Endodermal cell (in vitro differentiated cells): ENCODE results near the gene CWC22. TPM values are rescaled to one million over a fixed set of nuclear protein-coding genes. Genes with fewer than 3 reads are reported as not detected.

Experiments
- DNase-seq: peaks from one replicate; pipeline ENCODE4 v3.0.0-alpha.2; 2017
- H3K27ac ChIP-seq: 2 replicates; pipeline ENCODE4 v1.5.1; 2013; ENCODE audit warnings: mild to moderate bottlenecking, low read depth, low read length, moderate library complexity
- H3K27me3 ChIP-seq: 2 replicates; pipeline ENCODE4 v1.6.1; 2013; ENCODE audit warnings: mild to moderate bottlenecking, low read length, moderate library complexity; ENCODE audit not compliant: insufficient read depth, control insufficient read depth, poor library complexity, severe bottlenecking
- H3K36me3 ChIP-seq: 2 replicates; pipeline ENCODE4 v1.7.0; 2013; ENCODE audit warnings: mild to moderate bottlenecking, low read length, moderate library complexity; ENCODE audit not compliant: control insufficient read depth, insufficient read depth
- H3K4me1 ChIP-seq: one replicate; pipeline ENCODE4 v1.7.0; 2013; ENCODE audit warnings: low read length; ENCODE audit not compliant: control insufficient read depth, insufficient read depth
- H3K4me3 ChIP-seq: 2 replicates; pipeline ENCODE4 v1.5.1; 2013; ENCODE audit warnings: mild to moderate bottlenecking, low read length, moderate library complexity
- H3K9ac ChIP-seq: 2 replicates; pipeline ENCODE4 v1.6.1; 2013; ENCODE audit warnings: mild to moderate bottlenecking, low read length, moderate library complexity; ENCODE audit not compliant: poor library complexity, severe bottlenecking; ENCODE audit errors: extremely low read depth
- H3K9me3 ChIP-seq: 2 replicates; pipeline ENCODE4 v1.6.1; 2013; ENCODE audit warnings: mild to moderate bottlenecking, low read length, moderate library complexity; ENCODE audit not compliant: control insufficient read depth
- H3K27ac Mint-ChIP-seq: 2 replicates; pipeline ENCODE4 v1.8.0; 2020; ENCODE audit warnings: mixed read lengths
- H3K27me3 Mint-ChIP-seq: 2 replicates; pipeline ENCODE4 v1.8.0; 2021; ENCODE audit warnings: mild to moderate bottlenecking, mixed read lengths; ENCODE audit not compliant: insufficient read depth
- H3K36me3 Mint-ChIP-seq: 2 replicates; pipeline ENCODE4 v1.8.0; 2020; ENCODE audit warnings: low read depth, mixed read lengths
- H3K4me1 Mint-ChIP-seq: 2 replicates; pipeline ENCODE4 v1.8.0; 2020; ENCODE audit warnings: mixed read lengths
- H3K4me3 Mint-ChIP-seq: 2 replicates; pipeline ENCODE4 v1.8.0; 2020; ENCODE audit warnings: mild to moderate bottlenecking, moderate library complexity, mixed read lengths
- H3K9me3 Mint-ChIP-seq: 2 replicates; pipeline ENCODE4 v1.8.0; 2020; ENCODE audit warnings: mild to moderate bottlenecking, mixed read lengths
- WGBS, 2 experiments: methylation state at CpG; one replicate each; pipeline versions ENCODE4 v1.1.5 to v1.1.7; 2013; ENCODE audit warnings: missing lambda C conversion rate in 2 of 2, mixed read lengths in 1 of 2; ENCODE audit not compliant: insufficient coverage in 1 of 2, insufficient read length in 1 of 2; 5-methylcytosine and 5-hydroxymethylcytosine counted together
- total RNA-seq, 2 donors: library from RNA; stranded (reverse); fragmentation: NEBNext Ultra II Directional in 1 of 2; extraction: Animal tissue kit (Norgen Biotek cat#: 25700) in 1 of 2; gene quantifications; 2 replicates in 1 of 2; 3 replicates in 1 of 2; pipeline ENCODE4 v1.2.1, GENCODE V29; 2021
- TF ChIP-seq, protein P1 (sequence below): fragments of 200-600 bp; sonication (generic); conservative IDR thresholded peaks from 2 replicates; pipeline ENCODE4 v1.5.0; 2021; ENCODE audit warnings: antibody characterized with exemption, mild to moderate bottlenecking

Gene CWC22
- total RNA-seq, 2 donors from 2014 or later, result 33.4 to 43.5 TPM

DNA sequence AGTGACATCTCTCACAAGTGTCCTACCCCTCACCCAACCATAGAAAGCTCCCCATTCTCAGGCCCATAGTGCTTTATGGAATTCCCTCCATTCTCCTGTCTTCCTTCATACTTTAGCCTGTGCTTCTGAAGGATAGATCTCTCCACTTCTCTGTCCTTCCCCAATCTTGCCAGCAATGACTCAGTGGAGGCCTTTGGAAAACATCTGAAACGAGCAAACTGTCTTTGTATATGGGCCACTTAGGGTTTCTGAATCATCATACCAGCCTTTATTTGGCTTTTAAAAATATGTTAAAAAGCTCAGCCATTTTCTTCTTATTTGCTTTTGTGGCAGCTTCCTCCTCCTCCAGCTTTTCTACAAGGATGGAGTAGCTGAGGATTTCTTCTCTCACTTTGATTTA, 80.1 kb downstream of the CWC22 start:
- H3K36me3 Mint-ChIP-seq, result peaks cover 11% of the 10 kb centered on the region

DNA sequence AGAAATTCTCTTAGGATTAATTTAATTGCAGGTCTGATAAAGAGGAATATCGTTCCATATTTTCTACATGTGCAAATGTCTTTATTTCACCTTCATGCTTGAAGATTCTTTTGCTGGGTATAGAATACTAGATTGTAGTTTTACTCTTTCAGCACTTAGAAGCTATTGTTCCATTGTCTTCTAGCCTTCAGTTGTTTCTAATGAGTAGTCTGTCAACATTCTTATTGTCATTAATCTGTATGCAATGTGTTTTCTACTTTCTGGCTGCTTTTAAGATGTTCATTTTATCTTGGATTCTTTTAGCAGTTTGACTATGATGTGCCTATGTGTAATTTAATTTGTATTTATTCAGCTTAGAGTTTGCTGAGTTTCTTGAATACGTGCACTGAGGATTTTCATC, 81.4 kb downstream of the CWC22 start:
- Histone ChIP-seq H3K27ac (no peak overlapping the region), H3K4me3 (no peak overlapping the region), H3K9ac (no peak overlapping the region), H3K27me3 (no peaks in the 10 kb centered on the region), H3K4me1 (no peaks in the 10 kb centered on the region), H3K9me3 (peaks cover 49% of the 10 kb centered on the region), H3K36me3 (no peaks in the 10 kb centered on the region)
- TF ChIP-seq, protein P1, sequence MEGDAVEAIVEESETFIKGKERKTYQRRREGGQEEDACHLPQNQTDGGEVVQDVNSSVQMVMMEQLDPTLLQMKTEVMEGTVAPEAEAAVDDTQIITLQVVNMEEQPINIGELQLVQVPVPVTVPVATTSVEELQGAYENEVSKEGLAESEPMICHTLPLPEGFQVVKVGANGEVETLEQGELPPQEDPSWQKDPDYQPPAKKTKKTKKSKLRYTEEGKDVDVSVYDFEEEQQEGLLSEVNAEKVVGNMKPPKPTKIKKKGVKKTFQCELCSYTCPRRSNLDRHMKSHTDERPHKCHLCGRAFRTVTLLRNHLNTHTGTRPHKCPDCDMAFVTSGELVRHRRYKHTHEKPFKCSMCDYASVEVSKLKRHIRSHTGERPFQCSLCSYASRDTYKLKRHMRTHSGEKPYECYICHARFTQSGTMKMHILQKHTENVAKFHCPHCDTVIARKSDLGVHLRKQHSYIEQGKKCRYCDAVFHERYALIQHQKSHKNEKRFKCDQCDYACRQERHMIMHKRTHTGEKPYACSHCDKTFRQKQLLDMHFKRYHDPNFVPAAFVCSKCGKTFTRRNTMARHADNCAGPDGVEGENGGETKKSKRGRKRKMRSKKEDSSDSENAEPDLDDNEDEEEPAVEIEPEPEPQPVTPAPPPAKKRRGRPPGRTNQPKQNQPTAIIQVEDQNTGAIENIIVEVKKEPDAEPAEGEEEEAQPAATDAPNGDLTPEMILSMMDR, result no peak
- 0 to 100% methylated on average over 1 of the region's 2 CpGs for WGBS, 2 experiments
- Mint-ChIP-seq H3K27ac (no peak overlapping the region), H3K9me3 (peaks cover 51% of the 10 kb centered on the region), H3K4me3 (no peak overlapping the region), H3K27me3 (no peaks in the 10 kb centered on the region), H3K4me1 (no peaks in the 10 kb centered on the region), H3K36me3 (peaks cover 11% of the 10 kb centered on the region)
- no peak for DNase-seq

More for the DNA sequence above, 80.1 kb downstream of the CWC22 start:
- Mint-ChIP-seq H3K4me3 (no peak overlapping the region), H3K9me3 (peaks cover 56% of the 10 kb centered on the region), H3K27me3 (no peaks in the 10 kb centered on the region), H3K4me1 (no peaks in the 10 kb centered on the region), H3K27ac (no peak overlapping the region)
- Histone ChIP-seq H3K27ac (no peak overlapping the region), H3K4me1 (no peaks in the 10 kb centered on the region), H3K4me3 (no peak overlapping the region), H3K36me3 (no peaks in the 10 kb centered on the region), H3K27me3 (no peaks in the 10 kb centered on the region), H3K9ac (no peak overlapping the region), H3K9me3 (peaks cover 57% of the 10 kb centered on the region)
- DNase-seq, result no peak
- TF ChIP-seq, protein P1, result no peak
- WGBS, 2 experiments, result 83% methylated on average over 1 of the region's 1 CpG; no CpG with 5 or more reads in 1 of the 2 experiments

DNA sequence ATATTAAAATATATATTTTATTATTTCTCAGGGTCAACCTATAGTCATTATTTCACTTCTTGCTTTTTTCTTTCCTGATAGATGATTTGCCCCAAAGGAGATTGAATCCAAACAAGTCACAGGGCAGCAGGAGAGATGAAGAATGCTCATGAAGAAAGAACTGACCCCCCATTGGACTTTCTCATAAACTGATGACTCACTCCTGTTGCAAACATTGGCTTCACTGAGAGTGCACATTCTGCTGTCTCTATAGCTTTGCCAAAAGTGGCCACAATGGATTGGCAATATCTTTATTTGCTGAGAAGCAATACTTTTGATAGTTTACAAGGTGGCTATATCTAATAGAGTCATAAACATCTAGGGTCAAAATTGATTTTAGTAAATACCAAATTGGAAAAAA, 89.8 kb downstream of the CWC22 start:
- no peak overlapping the region for H3K4me3 ChIP-seq
- DNase-seq, result no peak
- H3K36me3 ChIP-seq, result no peaks in the 10 kb centered on the region
- H3K4me1 ChIP-seq, result no peaks in the 10 kb centered on the region
- H3K9me3 ChIP-seq, result no peaks in the 10 kb centered on the region
- Mint-ChIP-seq H3K4me1 (peaks cover 7% of the 10 kb centered on the region), H3K27me3 (no peaks in the 10 kb centered on the region), H3K9me3 (no peaks in the 10 kb centered on the region), H3K36me3 (no peaks in the 10 kb centered on the region), H3K27ac (no peak overlapping the region), H3K4me3 (no peak overlapping the region)
- no peak overlapping the region for H3K9ac ChIP-seq
- H3K27ac ChIP-seq, result no peak overlapping the region
- TF ChIP-seq, protein P1, result no peak
- no peaks in the 10 kb centered on the region for H3K27me3 ChIP-seq
